VCaP (cell line): ENCODE results near the gene GPRIN3.

Experiments
- H3K27ac ChIP-seq: fragments of 450-650 bp; 2 replicates; pipeline ENCODE4 v1.5.1; 2017
- CTCF ChIP-seq: fragments of 450-650 bp; conservative IDR thresholded peaks from 2 replicates; pipeline ENCODE4 v1.5.1; 2017; ENCODE audit warnings: mild to moderate bottlenecking, moderate library complexity

GPRIN3 gene

DNA sequence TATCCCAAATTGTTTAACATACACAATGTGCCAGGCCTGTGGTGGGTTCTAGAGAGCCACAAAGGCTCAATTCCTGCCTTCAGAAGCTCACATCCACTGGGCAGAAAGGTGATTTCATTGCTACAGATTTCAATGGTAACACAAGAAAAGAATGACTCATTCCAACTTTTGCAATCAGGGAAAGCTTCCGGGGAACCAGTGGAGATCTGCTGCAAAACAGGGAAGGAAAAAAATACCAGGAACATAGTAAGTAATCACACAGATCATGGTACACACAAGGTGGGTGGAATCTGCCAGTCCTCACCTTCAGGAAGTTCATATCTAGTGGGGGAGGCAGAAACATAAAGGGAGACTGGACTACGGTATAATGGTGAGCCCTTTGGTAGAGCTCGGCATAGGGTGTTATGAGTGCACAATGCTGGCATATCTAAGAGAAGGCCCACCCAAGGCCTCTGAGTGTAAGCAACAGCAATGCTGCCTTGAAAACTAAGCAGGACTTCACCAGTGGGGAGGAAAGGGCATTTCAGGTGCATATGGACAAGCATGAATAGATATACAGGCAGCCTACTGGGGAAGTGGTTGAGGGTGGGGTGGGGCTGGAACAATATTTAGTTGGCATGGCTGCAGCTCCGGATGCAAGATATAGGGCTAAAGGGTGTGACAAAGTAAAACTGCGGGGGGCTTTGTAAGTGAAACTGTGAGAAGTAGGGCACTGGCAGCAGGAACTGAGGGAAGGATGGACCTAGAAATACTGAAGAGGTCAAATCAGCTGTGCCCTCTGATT lies 24.2 kb downstream of the GPRIN3 start:
- TF ChIP-seq CTCF = no peak
- no peak overlapping the region for H3K27ac ChIP-seq

- TF ChIP-seq CTCF = no peak
- H3K27ac ChIP-seq = no peak overlapping the region
Measured at GRCh38 chr4:89279385-89279784, 28.2 kb downstream of the GPRIN3 start.

DNA sequence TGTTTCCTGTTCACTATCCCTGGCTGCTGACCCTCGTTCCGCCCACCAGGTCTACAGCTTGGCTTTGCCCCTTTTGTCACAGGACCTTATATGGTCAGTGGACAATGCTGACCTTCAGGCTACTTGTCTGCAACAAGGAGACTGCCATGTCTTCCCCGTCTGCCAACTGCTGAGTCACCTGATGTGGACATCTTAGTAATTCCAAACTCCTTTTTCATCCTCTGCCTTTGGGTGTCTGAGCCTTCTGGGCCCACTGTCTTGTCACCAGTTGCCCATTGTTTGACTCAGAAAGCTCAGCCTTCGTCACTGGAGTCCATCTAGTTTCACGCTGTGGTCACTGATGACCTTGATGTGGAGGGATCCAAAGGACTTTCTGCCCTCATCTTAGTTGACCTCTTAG lies 30.2 kb downstream of the GPRIN3 start:
- no peak for TF ChIP-seq CTCF
- no peak overlapping the region for H3K27ac ChIP-seq

GRCh38 chr4:89276296-89276695 lies 31.3 kb downstream of the GPRIN3 start:
- no peak overlapping the region for H3K27ac ChIP-seq
- no peak for TF ChIP-seq CTCF

DNA sequence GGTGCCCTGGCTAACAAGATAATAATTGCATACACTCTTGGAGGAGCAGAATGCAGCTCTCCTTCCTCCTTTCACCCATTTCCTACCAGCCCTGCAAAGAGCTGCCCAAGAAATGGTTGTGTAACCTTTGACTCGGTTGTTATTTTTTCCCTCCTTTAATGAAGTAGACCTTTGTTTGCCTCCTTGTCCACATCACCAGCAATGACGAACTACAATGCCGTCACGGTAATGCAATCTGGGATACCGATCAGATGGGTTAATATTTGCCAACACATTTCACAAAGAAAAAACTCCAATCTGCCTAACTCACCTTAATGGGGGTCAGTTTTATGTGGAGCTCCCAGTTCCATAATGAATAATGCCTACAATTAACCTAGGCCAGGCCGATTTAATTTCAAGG lies 32.0 kb downstream of the GPRIN3 start:
- no peak overlapping the region for H3K27ac ChIP-seq
- no peak for TF ChIP-seq CTCF

DNA sequence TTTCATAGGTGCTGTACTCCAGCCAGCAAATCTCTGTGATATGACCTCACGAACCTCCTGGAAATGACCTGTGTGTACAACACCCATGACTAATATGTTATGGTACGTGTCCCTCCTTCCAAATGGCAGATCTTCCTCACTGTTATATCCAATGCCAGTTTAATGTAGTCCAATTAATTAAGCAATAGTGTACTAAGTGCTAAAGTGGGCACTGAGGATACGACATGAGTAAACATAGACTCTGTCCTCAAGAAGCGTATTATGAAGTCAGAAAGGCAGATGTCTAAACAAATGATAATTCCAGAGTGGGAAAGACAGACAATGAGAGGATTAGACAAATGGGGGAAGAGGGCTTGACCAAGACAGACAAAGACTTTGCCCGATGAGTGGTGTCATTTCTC lies 33.9 kb downstream of the GPRIN3 start:
- H3K27ac ChIP-seq = no peak overlapping the region
- no peak for TF ChIP-seq CTCF

GRCh38 chr4:89270792-89271191 lies 36.8 kb downstream of the GPRIN3 start:
- no peak overlapping the region for H3K27ac ChIP-seq
- TF ChIP-seq CTCF = no peak
